ENCODE results near the gene RAPGEF5.

DNA sequence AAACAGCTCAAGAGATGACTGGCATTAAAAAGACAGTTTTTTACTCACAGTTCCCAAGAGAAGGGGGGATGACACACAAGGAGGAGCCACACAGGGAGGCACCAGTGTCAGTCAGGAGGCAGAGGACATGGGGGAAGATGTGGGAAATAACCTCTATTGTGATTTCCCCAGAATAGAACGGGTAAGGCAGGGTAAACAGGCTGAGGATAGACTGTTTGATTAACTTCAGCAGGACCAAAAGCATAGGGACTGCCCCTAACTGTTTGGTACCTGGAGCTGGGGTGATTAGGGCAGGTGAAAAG lies 60.7 kb downstream of the RAPGEF5 start:
- TF ChIP-seq, protein P1, sequence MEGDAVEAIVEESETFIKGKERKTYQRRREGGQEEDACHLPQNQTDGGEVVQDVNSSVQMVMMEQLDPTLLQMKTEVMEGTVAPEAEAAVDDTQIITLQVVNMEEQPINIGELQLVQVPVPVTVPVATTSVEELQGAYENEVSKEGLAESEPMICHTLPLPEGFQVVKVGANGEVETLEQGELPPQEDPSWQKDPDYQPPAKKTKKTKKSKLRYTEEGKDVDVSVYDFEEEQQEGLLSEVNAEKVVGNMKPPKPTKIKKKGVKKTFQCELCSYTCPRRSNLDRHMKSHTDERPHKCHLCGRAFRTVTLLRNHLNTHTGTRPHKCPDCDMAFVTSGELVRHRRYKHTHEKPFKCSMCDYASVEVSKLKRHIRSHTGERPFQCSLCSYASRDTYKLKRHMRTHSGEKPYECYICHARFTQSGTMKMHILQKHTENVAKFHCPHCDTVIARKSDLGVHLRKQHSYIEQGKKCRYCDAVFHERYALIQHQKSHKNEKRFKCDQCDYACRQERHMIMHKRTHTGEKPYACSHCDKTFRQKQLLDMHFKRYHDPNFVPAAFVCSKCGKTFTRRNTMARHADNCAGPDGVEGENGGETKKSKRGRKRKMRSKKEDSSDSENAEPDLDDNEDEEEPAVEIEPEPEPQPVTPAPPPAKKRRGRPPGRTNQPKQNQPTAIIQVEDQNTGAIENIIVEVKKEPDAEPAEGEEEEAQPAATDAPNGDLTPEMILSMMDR (conservative IDR thresholded peaks at IDR 0.05 in 1 of 2, IDR thresholded peaks at IDR 0.05 in 1 of 2; ENCODE audit: extremely low read depth in 1 of 2, insufficient read depth in 1 of 2, low read depth in 1 of 2, low read length in 2 of 2): no peak
- TF ChIP-seq EZH2 (IDR thresholded peaks at IDR 0.05; ENCODE audit: borderline replicate concordance, low read length): no peak
